K562 (cell line): ENCODE measurements around the gene CRLF1. TPM values are rescaled to one million over a fixed set of nuclear protein-coding genes. Genes with fewer than 3 reads are reported as not detected.

Experiments used
- CREM ChIP-seq: IDR thresholded peaks from 2 replicates; pipeline ENCODE4 v1.6.1; 2014; ENCODE audit warnings: antibody characterized with exemption, low read depth
- ELF2 ChIP-seq: fragments of 250-450 bp; sonication (Bioruptor Pico); IDR thresholded peaks from 2 replicates; pipeline ENCODE4 v1.5.0; 2021; ENCODE audit warnings: mild to moderate bottlenecking
- ESRRB ChIP-seq: fragments of 250-450 bp; sonication (Bioruptor Pico); IDR thresholded peaks from 2 replicates; pipeline ENCODE4 v1.5.0; 2020; ENCODE audit warnings: mild to moderate bottlenecking, moderate library complexity, borderline replicate concordance
- ETV1 ChIP-seq: fragments of 450-650 bp; conservative IDR thresholded peaks from 2 replicates; pipeline ENCODE4 v1.6.1; 2016; ENCODE audit warnings: missing genetic modification characterization, control low read depth, low read depth, missing compliant biosample characterization
- EZH2 ChIP-seq: IDR thresholded peaks from 2 replicates; pipeline ENCODE4 v1.6.1; 2012; ENCODE audit warnings: low read depth, mild to moderate bottlenecking, inconsistent platforms, low read length, borderline replicate concordance
- ILK ChIP-seq: fragments of 450-650 bp; IDR thresholded peaks from 2 replicates; pipeline ENCODE4 v1.6.1; 2016; ENCODE audit warnings: missing genetic modification characterization, low read depth, mild to moderate bottlenecking, missing compliant biosample characterization, moderate library complexity, borderline replicate concordance
- KDM4B ChIP-seq, 2 experiments: fragments of 450-650 bp in 1 of 2; sonication (generic) in 1 of 2; IDR thresholded peaks; 2 replicates each; pipeline ENCODE4 v1.6.1; 2016 to 2017; ENCODE audit warnings: borderline replicate concordance in 2 of 2, antibody characterized with exemption in 1 of 2, low read depth in 1 of 2, mild to moderate bottlenecking in 1 of 2
- MAFF ChIP-seq: IDR thresholded peaks from 2 replicates; pipeline ENCODE4 v1.6.1; 2012; ENCODE audit warnings: low read length, improper control_type of control experiment
- NCOR1 ChIP-seq: fragments of 450-650 bp; IDR thresholded peaks from 2 replicates; pipeline ENCODE4 v1.6.1; 2016; ENCODE audit warnings: mild to moderate bottlenecking, moderate library complexity
- NFIC ChIP-seq: fragments of 450-650 bp; IDR thresholded peaks from 2 replicates; pipeline ENCODE4 v1.6.1; 2017; ENCODE audit warnings: mild to moderate bottlenecking, inconsistent platforms
- NR2F6 ChIP-seq: fragments of 450-650 bp; formaldehyde crosslinking; IDR thresholded peaks from 2 replicates; pipeline ENCODE4 v1.4.0; 2020; ENCODE audit warnings: mild to moderate bottlenecking
- POLR3A ChIP-seq: IDR thresholded peaks from 2 replicates; pipeline ENCODE4 v1.6.1; 2011; ENCODE audit warnings: borderline replicate concordance, mild to moderate bottlenecking, moderate library complexity; ENCODE audit not compliant: insufficient read length, insufficient read depth; ENCODE audit errors: extremely low read depth
- RBFOX2 ChIP-seq: fragments of 200-400 bp; formaldehyde crosslinking; IDR thresholded peaks from 2 replicates; pipeline ENCODE4 v1.6.1; 2017; ENCODE audit warnings: low read depth, mild to moderate bottlenecking, low read length, moderate library complexity
- SMARCA5 ChIP-seq: fragments of 450-650 bp; IDR thresholded peaks from 2 replicates; pipeline ENCODE4 v1.6.1; 2016
- SREBF2 ChIP-seq: sonication (generic); formaldehyde crosslinking; IDR thresholded peaks from 2 replicates; pipeline ENCODE4 v1.4.0; 2020; ENCODE audit warnings: mild to moderate bottlenecking, missing genetic modification reagents
- ZKSCAN1 ChIP-seq: fragments of 150-350 bp; IDR thresholded peaks from 2 replicates; pipeline ENCODE4 v1.6.1; 2016; ENCODE audit warnings: low read depth, low read length
- ZNF316 ChIP-seq: fragments of 450-650 bp; IDR thresholded peaks from 2 replicates; pipeline ENCODE4 v1.6.1; 2016
- ZNF584 ChIP-seq: fragments of 200-800 bp; sonication (Bioruptor generic); IDR thresholded peaks from 2 replicates; pipeline ENCODE4 v1.6.1; 2016; ENCODE audit warnings: low read depth, mild to moderate bottlenecking, missing genetic modification characterization, missing compliant biosample characterization
- polyA plus RNA-seq, 8 experiments: library from polyadenylated mRNA; depleted of rRNA in 4 of 8; stranded (reverse) in 5 of 8; unstranded in 3 of 8; fragments of >200 nt; fragmentation: Nextera tagmentation in 2 of 8; fragmentation: Illumina TruSeq in 1 of 8; extraction: Ambion mirVana in 2 of 8; extraction: Trizol in 1 of 8; gene quantifications; 2 replicates each; pipeline versions ENCODE4 v1.2.1 to v1.2.3, GENCODE V29; 2011 to 2014; ENCODE audit warnings: inconsistent platforms in 1 of 8, missing spikeins in 1 of 8
- total RNA-seq, 7 experiments: library from RNA; depleted of rRNA in 6 of 7; stranded (reverse); fragments of >200 nt in 6 of 7; fragmentation: Illumina TruSeq in 2 of 7; extraction: Trizol in 2 of 7; gene quantifications; 2 replicates each; pipeline versions ENCODE4 v1.2.1 to v1.2.3, GENCODE V29; 2011 to 2021; ENCODE audit warnings: low replicate concordance in 1 of 7
- TF ChIP-seq, protein P1 (sequence below): fragments of 250-450 bp; sonication (Bioruptor Pico); IDR thresholded peaks from 2 replicates; pipeline ENCODE4 v1.9.0; 2021; ENCODE audit warnings: mild to moderate bottlenecking
- TF ChIP-seq, protein P2 (sequence below): sonication (generic); formaldehyde crosslinking; IDR thresholded peaks from 2 replicates; pipeline ENCODE4 v1.8.1; 2023; ENCODE audit warnings: mild to moderate bottlenecking, missing genetic modification reagents
- TF ChIP-seq, protein P3 (sequence below): fragments of 450-650 bp; IDR thresholded peaks from 2 replicates; pipeline ENCODE4 v1.7.1; 2018; ENCODE audit warnings: mild to moderate bottlenecking, low read depth; ENCODE audit not compliant: partially characterized antibody
- TF ChIP-seq, protein P4 (sequence below): fragments of 450-650 bp; formaldehyde crosslinking; IDR thresholded peaks from 2 replicates; pipeline ENCODE4 v1.4.0; 2022; ENCODE audit warnings: mild to moderate bottlenecking, moderate library complexity

The CRLF1 gene
- total and polyA plus RNA-seq, 9 of the 15 experiments (the other 6 are each of a cell fraction or from before 2014, with no cell fraction given), result 0.85 to 3.6 (median 1.7) TPM

DNA sequence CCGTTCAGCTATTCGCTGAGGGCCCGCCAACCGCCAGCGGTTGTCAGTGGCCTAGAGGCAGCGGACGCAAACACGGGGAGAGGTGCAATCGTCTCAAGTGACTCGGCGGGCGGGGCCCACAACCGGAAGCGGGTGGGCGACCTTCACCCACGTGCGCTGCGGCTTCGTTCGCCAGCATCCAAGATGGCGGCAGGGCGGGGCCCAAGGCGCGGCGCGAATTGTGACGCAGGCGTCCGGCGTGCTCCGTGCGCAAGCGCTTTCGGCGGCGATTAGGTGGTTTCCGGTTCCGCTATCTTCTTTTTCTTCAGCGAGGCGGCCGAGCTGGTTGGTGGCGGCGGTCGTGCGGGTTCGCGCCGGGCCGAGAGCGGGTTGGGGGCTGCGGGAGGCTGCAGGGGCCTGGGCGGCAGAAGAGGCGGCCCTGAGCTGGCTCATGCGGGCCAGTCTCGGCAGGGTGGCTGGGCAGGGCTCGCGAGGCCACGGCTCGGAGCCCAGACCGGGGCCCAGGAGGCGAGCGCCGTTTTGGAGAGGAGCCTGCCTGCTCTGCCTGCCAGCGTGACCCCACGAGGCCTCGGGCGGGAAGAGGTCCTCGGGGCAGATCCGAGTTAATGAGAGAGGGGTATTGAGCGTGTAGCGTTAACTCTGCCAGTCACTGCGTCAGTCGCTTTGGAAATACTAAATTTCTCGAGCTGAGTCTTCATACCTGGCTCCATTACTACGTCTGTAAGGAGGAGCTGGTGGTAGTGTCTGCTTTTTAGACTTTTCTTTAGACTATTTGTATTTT, 34.8 kb downstream of the CRLF1 start, which contains the start of gene UBA52 (continued):
- TF ChIP-seq SREBF2 (CRISPR knock-in tag) (no peak), NCOR1 (0 out of 2 replicates have a peak, but pooled peaks have one; percentile 34), EZH2 (no peak), ZNF584 (CRISPR knock-in tag) (peak; percentile 47; the same call in 1 of the 2 replicates), CREM (peak; percentile 99), KDM4B (IDR thresholded peaks at IDR 0.05; ENCODE audit: borderline replicate concordance in 2 of 2, low read depth in 1 of 2) (peak in 1 of 2 experiments; percentile 76; a peak in 1 of 4 replicates), NFIC (peak; percentile 18; the same call in 1 of the 2 replicates), ILK (tag) (no peak), ZKSCAN1 (peak; percentile 70), RBFOX2 (peak; percentile 100), ELF2 (peak; percentile 82), ETV1 (peak; percentile 95), ESRRB (CRISPR knock-in tag) (no peak), NR2F6 (CRISPR knock-in tag) (no peak), MAFF (no peak), POLR3A (no peak), SMARCA5 (no peak), ZNF316 (no peak)
- TF ChIP-seq, protein P1, sequence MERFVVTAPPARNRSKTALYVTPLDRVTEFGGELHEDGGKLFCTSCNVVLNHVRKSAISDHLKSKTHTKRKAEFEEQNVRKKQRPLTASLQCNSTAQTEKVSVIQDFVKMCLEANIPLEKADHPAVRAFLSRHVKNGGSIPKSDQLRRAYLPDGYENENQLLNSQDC (CRISPR knock-in tag), result no peak
- TF ChIP-seq, protein P2, sequence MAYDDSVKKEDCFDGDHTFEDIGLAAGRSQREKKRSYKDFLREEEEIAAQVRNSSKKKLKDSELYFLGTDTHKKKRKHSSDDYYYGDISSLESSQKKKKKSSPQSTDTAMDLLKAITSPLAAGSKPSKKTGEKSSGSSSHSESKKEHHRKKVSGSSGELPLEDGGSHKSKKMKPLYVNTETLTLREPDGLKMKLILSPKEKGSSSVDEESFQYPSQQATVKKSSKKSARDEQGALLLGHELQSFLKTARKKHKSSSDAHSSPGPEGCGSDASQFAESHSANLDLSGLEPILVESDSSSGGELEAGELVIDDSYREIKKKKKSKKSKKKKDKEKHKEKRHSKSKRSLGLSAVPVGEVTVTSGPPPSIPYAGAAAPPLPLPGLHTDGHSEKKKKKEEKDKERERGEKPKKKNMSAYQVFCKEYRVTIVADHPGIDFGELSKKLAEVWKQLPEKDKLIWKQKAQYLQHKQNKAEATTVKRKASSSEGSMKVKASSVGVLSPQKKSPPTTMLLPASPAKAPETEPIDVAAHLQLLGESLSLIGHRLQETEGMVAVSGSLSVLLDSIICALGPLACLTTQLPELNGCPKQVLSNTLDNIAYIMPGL (CRISPR knock-in tag), result no peak; the same call in 1 of the 2 replicates
- TF ChIP-seq, protein P3, sequence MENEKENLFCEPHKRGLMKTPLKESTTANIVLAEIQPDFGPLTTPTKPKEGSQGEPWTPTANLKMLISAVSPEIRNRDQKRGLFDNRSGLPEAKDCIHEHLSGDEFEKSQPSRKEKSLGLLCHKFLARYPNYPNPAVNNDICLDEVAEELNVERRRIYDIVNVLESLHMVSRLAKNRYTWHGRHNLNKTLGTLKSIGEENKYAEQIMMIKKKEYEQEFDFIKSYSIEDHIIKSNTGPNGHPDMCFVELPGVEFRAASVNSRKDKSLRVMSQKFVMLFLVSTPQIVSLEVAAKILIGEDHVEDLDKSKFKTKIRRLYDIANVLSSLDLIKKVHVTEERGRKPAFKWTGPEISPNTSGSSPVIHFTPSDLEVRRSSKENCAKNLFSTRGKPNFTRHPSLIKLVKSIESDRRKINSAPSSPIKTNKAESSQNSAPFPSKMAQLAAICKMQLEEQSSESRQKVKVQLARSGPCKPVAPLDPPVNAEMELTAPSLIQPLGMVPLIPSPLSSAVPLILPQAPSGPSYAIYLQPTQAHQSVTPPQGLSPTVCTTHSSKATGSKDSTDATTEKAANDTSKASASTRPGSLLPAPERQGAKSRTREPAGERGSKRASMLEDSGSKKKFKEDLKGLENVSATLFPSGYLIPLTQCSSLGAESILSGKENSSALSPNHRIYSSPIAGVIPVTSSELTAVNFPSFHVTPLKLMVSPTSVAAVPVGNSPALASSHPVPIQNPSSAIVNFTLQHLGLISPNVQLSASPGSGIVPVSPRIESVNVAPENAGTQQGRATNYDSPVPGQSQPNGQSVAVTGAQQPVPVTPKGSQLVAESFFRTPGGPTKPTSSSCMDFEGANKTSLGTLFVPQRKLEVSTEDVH, result peak; percentile 79
- TF ChIP-seq, protein P4, sequence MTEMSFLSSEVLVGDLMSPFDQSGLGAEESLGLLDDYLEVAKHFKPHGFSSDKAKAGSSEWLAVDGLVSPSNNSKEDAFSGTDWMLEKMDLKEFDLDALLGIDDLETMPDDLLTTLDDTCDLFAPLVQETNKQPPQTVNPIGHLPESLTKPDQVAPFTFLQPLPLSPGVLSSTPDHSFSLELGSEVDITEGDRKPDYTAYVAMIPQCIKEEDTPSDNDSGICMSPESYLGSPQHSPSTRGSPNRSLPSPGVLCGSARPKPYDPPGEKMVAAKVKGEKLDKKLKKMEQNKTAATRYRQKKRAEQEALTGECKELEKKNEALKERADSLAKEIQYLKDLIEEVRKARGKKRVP (CRISPR knock-in tag), result 0 out of 2 replicates have a peak, but pooled peaks have one; percentile 49
